NB4 (cell line): ENCODE data around the gene CHTF18.

ENCODE experiments used
- POLR2A ChIP-seq: IDR thresholded peaks from 2 replicates; pipeline ENCODE4 v1.6.1; 2011; ENCODE audit warnings: mild to moderate bottlenecking; ENCODE audit not compliant: insufficient read length; ENCODE audit errors: extremely low read depth
- TF ChIP-seq, protein P1 (sequence below): IDR thresholded peaks from one replicate; pipeline ENCODE4 v1.5.1; 2012; ENCODE audit warnings: low read depth, low read length

DNA sequence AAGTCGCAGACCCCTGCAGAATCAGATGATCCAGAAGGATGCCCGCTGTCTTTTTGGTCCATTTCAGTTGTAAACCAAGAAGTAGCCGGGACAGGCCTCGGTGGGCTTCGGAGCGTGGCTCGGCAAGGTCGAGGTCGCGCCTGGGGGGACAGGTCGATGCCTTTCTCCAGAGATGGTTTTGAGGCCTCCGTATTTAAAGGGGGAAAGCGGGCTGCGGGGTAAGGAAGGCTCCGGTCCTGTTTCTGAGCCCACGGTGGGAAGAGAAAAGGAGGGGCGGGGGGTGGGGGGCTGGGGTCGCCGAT, 19.6 kb downstream of the CHTF18 start:
- TF ChIP-seq, protein P1, sequence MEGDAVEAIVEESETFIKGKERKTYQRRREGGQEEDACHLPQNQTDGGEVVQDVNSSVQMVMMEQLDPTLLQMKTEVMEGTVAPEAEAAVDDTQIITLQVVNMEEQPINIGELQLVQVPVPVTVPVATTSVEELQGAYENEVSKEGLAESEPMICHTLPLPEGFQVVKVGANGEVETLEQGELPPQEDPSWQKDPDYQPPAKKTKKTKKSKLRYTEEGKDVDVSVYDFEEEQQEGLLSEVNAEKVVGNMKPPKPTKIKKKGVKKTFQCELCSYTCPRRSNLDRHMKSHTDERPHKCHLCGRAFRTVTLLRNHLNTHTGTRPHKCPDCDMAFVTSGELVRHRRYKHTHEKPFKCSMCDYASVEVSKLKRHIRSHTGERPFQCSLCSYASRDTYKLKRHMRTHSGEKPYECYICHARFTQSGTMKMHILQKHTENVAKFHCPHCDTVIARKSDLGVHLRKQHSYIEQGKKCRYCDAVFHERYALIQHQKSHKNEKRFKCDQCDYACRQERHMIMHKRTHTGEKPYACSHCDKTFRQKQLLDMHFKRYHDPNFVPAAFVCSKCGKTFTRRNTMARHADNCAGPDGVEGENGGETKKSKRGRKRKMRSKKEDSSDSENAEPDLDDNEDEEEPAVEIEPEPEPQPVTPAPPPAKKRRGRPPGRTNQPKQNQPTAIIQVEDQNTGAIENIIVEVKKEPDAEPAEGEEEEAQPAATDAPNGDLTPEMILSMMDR, result no peak
- no peak for TF ChIP-seq POLR2A
